MM.1S (cell line): Measurements from ENCODE around the gene UTP11.

Source experiments
- CTCF ChIP-seq: fragments of 300-600 bp; sonication (generic); IDR thresholded peaks from 2 replicates; pipeline ENCODE4 v1.5.1; 2016; ENCODE audit warnings: antibody characterized with exemption, low read length, mixed read lengths
- EZH2 ChIP-seq: fragments of 300-600 bp; sonication (generic); optimal IDR thresholded peaks from 2 replicates; pipeline ENCODE3; 2017; ENCODE audit warnings: low read depth, mild to moderate bottlenecking, antibody characterized with exemption, low read length, mixed read lengths

GRCh38 chr1:38055398-38055797 is 42.9 kb downstream of the UTP11 start:
- TF ChIP-seq CTCF (no peak), EZH2 (no peak)
